ENCODE data around the gene PATE2. TPM values are rescaled to one million over a fixed set of nuclear protein-coding genes. Genes with fewer than 3 reads are reported as not detected.

Gene PATE2
- total RNA-seq, 1 donor from 2014 or later = not detected

Other genes with a start within 250 kb of the PATE2 start
- 102 and 114 TPM in 2 replicates for gene EI24, start 209.4 kb downstream of the PATE2 start, total RNA-seq (ENCODE audit: low replicate concordance)
- gene STT3A, start 186.0 kb downstream of the PATE2 start, total RNA-seq (ENCODE audit: low replicate concordance) = 157 and 166 TPM in 2 replicates
- 28.1 and 54.1 TPM in 2 replicates for gene CHEK1, start 153.7 kb downstream of the PATE2 start, total RNA-seq (ENCODE audit: low replicate concordance)
- not detected in 2 replicates for gene ACRV1, start 98.0 kb downstream of the PATE2 start, total RNA-seq (ENCODE audit: low replicate concordance)
- not detected in 2 replicates for gene PATE1, start 32.5 kb downstream of the PATE2 start, total RNA-seq (ENCODE audit: low replicate concordance)
- not detected in 2 replicates for gene PATE3, start 9.3 kb upstream of the PATE2 start, total RNA-seq (ENCODE audit: low replicate concordance)
- gene PATE4, start 54.5 kb upstream of the PATE2 start, total RNA-seq (ENCODE audit: low replicate concordance) = not detected in 2 replicates
- gene HYLS1, start 108.8 kb upstream of the PATE2 start, total RNA-seq (ENCODE audit: low replicate concordance) = 4.3 and 6.5 TPM in 2 replicates
- 11.9 and 13.5 TPM in 2 replicates for gene PUS3, start 124.4 kb upstream of the PATE2 start, total RNA-seq (ENCODE audit: low replicate concordance)
- 0.79 and 1.8 TPM in 2 replicates for gene DDX25, start 125.7 kb upstream of the PATE2 start, total RNA-seq (ENCODE audit: low replicate concordance)
- gene VSIG10L2, start 167.2 kb upstream of the PATE2 start, total RNA-seq (ENCODE audit: low replicate concordance) = 0.31 TPM in 1 of 2 replicates, not detected in the other

All from type B pancreatic cell (in vitro differentiated cells).